Measurements from ENCODE around the gene RSPO3.
"Not testable (repeated sequence)": the region's sequence is repeated elsewhere in the genome, so short reads cannot be mapped to it uniquely, and the experiment has no call there.

Gene RSPO3

DNA sequence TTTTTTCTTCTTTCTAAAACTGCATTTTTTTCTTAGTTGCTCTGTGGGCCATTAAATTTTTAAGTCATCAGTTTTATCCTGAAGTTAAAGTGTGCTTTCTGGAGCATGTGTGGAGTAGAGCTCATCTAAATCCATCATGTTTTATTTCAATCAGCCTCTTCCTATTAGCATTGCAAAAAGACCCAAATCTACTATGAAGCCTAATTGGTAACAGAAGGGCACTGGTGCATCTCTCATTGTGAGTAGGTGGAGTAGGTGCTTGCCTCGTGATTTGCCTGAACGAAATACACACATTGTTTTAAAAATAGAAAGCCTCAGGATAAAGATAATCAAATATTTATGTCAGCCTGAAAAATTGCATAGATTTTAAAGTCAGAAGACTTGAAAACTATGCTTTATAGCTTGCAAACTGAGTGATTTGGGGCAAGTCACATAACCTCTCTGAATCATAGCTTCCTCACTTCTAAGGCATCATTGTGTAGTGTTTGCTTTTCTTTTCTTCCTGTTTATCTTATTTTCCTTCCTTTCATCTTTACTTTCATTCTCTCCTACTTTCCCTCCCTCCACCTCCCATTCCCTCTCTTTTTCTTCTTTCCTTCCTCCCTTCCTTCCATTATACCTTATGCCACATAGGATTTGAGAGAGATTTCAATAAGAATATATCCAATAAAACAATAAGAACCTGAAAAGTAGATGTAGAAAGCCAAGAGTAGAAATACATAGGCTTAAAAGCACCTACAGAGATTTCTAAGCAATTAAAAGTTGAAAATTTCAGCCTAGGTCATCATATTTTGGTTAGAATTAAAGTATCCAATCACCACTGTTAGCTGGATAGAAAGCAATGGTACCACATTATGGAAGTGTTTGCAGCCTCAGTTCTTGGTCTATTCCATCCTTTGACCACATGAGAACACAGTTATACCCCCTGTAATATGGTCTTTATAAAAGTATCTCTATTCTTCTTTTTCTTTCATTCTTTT is 98.6 kb downstream of the RSPO3 start:
- TF ChIP-seq, protein P1, sequence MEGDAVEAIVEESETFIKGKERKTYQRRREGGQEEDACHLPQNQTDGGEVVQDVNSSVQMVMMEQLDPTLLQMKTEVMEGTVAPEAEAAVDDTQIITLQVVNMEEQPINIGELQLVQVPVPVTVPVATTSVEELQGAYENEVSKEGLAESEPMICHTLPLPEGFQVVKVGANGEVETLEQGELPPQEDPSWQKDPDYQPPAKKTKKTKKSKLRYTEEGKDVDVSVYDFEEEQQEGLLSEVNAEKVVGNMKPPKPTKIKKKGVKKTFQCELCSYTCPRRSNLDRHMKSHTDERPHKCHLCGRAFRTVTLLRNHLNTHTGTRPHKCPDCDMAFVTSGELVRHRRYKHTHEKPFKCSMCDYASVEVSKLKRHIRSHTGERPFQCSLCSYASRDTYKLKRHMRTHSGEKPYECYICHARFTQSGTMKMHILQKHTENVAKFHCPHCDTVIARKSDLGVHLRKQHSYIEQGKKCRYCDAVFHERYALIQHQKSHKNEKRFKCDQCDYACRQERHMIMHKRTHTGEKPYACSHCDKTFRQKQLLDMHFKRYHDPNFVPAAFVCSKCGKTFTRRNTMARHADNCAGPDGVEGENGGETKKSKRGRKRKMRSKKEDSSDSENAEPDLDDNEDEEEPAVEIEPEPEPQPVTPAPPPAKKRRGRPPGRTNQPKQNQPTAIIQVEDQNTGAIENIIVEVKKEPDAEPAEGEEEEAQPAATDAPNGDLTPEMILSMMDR (IDR thresholded peaks at IDR 0.05), result no peak

DNA sequence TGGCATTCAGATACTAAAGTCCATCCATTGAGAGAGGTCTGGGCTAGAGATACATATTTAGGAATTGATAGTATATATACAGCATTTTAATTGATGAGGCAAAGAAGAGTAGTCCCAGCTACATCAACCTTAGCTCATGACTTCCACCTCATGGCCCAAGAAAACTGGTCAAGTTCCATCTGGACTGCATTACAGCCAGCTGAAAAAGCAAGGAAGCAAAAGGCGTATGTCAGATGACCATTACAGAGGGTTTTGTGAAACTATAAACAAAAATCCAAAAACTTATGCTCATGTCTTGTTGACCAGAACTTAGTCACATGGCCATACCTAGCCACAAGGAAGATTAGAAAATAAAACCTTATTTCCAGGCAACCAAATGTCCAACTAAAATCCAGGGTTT is 101.4 kb downstream of the RSPO3 start:
- Histone ChIP-seq H3K4me3 (no peak overlapping the region), H3K27ac (no peak overlapping the region)
- DNase-seq (ENCODE audit: low spot score), result no peak
- TF ChIP-seq, protein P1 (IDR thresholded peaks at IDR 0.05), result no peak

More for the DNA sequence above, 98.6 kb downstream of the RSPO3 start:
- Histone ChIP-seq H3K27ac (no peak overlapping the region), H3K4me3 (no peak overlapping the region)
- no peak for DNase-seq (ENCODE audit: low spot score)

DNA sequence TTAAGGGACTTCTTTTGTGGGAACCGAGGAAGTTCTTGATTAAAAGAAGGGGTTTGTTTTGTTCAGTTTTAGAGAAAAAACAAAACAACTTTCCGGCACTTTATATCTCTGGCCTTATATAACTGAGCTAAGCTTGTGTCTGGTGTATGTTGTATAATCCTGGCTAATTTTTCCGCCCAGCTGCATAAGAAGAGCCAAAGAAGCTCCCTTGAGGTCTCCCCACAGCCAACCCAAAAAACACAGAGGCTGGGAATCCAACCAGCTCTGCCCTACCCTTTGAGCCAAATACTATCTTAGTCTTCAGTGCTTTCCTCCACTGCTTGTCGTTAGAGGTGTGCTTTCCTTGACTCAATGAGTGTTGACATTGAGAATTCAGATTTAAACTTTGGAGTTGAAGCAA is 102.7 kb downstream of the RSPO3 start:
- no peak overlapping the region for H3K27ac ChIP-seq
- TF ChIP-seq, protein P1 (IDR thresholded peaks at IDR 0.05), result no peak
- DNase-seq (ENCODE audit: low spot score), result no peak

DNA sequence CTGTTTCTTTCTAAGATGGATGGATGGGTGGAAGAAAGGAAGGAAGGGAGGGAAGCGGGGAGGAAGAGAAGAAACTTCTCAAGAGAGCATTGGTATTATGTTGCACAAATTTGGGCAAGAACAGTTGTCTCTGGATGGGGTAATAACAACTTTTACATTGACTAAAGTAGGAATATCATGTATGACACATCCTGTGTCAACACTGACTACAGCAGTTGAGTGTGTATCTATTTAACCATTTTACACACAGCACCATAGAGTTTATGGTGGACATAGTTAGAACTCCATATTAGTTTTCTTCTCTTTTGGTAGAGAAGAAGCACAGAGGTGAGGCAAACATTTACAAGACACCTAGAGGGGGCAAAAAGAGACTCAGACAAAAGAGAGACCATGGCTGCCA is 103.9 kb downstream of the RSPO3 start:
- TF ChIP-seq, protein P1 (IDR thresholded peaks at IDR 0.05), result no peak
- DNase-seq (ENCODE audit: low spot score), result no peak
- Histone ChIP-seq H3K27ac (no peak overlapping the region), H3K4me3 (no peak overlapping the region)

More for the DNA sequence above, 102.7 kb downstream of the RSPO3 start:
- no peak overlapping the region for H3K4me3 ChIP-seq

DNA sequence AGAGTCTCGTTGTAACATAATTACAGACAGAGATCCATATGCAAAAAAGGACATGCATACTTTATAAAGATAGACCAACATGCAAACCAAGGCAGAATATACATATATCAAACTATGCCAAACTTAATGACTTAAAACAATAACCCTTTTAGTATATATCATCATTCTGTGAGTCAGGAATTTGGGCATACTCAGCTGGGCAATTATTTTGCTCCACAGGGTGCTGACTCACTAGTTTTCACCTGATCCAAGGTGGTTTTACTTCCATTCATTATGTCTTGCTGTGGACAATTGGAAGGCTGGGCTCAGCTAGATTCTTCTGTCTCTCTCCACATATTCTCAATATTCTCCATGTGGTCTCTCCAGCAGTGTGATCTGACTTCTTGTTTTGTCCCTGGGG is 107.0 kb downstream of the RSPO3 start:
- DNase-seq (ENCODE audit: low spot score), result no peak
- Histone ChIP-seq H3K4me3 (no peak overlapping the region), H3K27ac (no peak overlapping the region)
- TF ChIP-seq, protein P1 (IDR thresholded peaks at IDR 0.05), result no peak

DNA sequence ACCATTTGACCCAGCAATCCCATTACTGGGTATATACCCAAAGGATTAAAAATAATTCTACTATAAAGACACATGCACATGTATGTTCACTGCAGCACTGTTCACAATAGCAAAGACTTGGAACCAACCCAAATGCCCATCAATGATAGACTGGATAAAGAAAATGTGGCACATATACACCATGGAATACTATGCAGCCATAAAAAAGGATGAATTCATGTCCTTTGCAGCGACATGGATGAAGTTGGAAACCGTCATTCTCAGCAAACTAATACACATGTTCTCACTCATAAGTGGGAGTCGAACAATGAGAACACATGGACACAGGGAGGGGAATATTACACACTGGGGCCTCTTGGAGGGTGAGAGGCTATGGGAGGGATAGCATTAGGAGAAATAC is 115.3 kb downstream of the RSPO3 start:
- not testable (repeated sequence) for H3K27ac ChIP-seq; H3K4me3 ChIP-seq; DNase-seq (ENCODE audit: low spot score)

DNA sequence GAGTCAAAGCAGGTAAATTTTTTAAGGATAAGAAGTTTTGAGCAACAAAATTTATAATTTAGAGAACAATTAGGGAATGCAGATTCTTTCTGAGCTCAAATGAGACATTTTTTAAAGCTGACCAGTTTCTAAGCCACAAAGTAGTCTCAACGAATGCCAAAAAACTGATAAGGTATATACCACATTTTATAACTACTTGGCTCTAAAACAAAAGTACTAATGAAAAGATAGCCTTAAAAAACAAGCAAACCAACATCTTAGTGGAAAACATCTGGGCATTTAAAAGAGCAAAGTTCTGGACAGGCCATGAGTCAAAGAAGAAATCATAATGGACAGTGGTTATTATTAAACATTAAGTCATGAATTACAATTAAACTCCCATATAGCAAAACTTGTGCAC is 125.0 kb downstream of the RSPO3 start:
- no peak overlapping the region for H3K4me3 ChIP-seq
- no peak overlapping the region for H3K27ac ChIP-seq
- no peak for DNase-seq (ENCODE audit: low spot score)
- TF ChIP-seq, protein P1 (IDR thresholded peaks at IDR 0.05), result no peak

All from coronary artery (tissue), 2 donors.